ENCODE data around the gene DNASE1L3. TPM values are rescaled to one million over a fixed set of nuclear protein-coding genes. Genes with fewer than 3 reads are reported as not detected.
A peak's percentile ranks its signal among the peaks of the same experiment; 100 is the strongest.
"Not testable (repeated sequence)": the region's sequence is repeated elsewhere in the genome, so short reads cannot be mapped to it uniquely, and the experiment has no call there.

The DNASE1L3 gene
- total and polyA plus RNA-seq, 2 experiments from 2014 or later = 0.39 to 0.94 TPM

DNA sequence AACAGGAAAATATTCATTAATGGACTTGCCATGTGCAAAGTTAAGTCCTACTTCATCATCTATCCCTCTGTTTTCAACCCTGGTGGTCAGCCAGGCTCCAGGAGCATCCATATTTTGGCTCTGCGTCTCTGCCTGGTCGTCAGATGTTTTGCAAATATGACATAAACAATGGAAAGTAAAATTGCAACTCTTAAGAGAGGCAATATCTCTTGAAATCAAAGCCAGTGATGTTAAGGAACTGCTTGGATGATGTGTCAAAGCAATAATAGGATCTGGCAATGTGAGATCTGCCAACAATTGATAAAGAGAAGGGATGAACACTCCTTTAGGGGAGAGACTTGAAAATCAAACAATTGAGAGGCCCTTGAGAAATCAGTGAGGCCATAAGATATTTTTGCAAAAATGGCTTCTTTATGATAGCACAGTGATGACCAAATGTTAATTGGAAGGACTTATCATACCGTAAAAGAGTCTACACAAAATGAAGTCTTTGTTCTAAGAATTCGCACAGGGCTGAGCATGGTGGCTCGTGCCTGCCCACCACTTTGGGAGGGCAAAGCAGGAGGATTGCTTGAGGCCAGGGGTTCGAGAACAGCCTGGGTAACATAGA lies 33.3 kb upstream of the DNASE1L3 start:
- H3K27ac ChIP-seq = no peak overlapping the region
- TF ChIP-seq, protein P1, sequence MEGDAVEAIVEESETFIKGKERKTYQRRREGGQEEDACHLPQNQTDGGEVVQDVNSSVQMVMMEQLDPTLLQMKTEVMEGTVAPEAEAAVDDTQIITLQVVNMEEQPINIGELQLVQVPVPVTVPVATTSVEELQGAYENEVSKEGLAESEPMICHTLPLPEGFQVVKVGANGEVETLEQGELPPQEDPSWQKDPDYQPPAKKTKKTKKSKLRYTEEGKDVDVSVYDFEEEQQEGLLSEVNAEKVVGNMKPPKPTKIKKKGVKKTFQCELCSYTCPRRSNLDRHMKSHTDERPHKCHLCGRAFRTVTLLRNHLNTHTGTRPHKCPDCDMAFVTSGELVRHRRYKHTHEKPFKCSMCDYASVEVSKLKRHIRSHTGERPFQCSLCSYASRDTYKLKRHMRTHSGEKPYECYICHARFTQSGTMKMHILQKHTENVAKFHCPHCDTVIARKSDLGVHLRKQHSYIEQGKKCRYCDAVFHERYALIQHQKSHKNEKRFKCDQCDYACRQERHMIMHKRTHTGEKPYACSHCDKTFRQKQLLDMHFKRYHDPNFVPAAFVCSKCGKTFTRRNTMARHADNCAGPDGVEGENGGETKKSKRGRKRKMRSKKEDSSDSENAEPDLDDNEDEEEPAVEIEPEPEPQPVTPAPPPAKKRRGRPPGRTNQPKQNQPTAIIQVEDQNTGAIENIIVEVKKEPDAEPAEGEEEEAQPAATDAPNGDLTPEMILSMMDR (IDR thresholded peaks at IDR 0.05; ENCODE audit: low read depth, low read length) = no peak
- no peaks in the 10 kb centered on the region for H3K27me3 ChIP-seq
- DNase-seq (ENCODE audit: low read depth in 1 of 2, low spot score in 1 of 2) = no peak
- no peaks in the 10 kb centered on the region for H3K9me3 ChIP-seq (ENCODE audit: low read depth)
- H3K4me1 ChIP-seq (ENCODE audit: low read depth) = peaks cover 37% of the 10 kb centered on the region
- H3K4me3 ChIP-seq = no peak overlapping the region
- no peaks in the 10 kb centered on the region for H3K36me3 ChIP-seq

DNA sequence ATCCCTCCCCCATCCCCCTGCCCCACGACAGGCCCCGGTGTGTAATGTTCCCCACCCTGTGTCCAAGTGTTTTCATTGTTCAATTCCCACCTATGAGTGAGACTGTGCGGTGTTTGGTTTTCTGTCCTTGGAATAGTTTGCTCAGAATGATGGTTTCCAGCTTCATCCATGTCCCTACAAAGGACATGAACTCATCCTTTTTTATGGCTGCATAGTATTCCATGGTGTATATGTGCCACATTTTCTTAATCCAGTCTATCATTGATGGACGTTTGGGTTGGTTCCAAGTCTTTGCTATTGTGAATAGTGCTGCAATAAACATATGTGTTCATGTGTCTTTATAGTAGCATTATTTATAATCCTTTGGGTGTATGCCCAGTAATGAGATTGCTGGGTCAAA lies 32.1 kb upstream of the DNASE1L3 start:
- not testable (repeated sequence) for H3K4me3 ChIP-seq; H3K27me3 ChIP-seq; H3K27ac ChIP-seq; H3K36me3 ChIP-seq; DNase-seq (ENCODE audit: low read depth in 1 of 2, low spot score in 1 of 2); H3K9me3 ChIP-seq (ENCODE audit: low read depth)
- peaks cover 39% of the 10 kb centered on the region for H3K4me1 ChIP-seq (ENCODE audit: low read depth)

DNA sequence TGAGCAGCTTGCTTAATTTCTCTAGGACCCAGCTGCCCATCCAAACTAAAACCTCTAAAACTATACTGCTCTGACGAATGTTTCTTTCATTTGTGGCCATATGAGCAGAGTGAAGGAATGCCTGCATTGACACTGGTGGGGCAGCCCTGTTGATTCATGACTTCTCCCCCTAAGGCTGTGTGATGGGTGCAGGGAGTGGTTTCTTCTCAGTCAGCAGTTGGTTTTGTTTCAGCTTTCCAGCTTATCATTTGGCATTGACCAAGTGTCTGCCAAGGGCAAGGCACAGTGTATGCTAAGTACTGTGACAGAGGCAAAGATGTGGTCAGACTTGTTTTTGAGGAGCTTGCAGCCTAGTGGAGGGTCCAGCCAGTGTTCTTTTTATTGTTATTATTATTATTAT lies 31.6 kb upstream of the DNASE1L3 start:
- Histone ChIP-seq H3K4me3 (no peak overlapping the region), H3K27ac (no peak overlapping the region), H3K4me1 (ENCODE audit: low read depth) (peaks cover 39% of the 10 kb centered on the region), H3K36me3 (no peaks in the 10 kb centered on the region), H3K9me3 (ENCODE audit: low read depth) (no peaks in the 10 kb centered on the region), H3K27me3 (no peaks in the 10 kb centered on the region)
- TF ChIP-seq, protein P1 (IDR thresholded peaks at IDR 0.05; ENCODE audit: low read depth, low read length) = no peak
- DNase-seq (ENCODE audit: low read depth in 1 of 2, low spot score in 1 of 2) = no peak

DNA sequence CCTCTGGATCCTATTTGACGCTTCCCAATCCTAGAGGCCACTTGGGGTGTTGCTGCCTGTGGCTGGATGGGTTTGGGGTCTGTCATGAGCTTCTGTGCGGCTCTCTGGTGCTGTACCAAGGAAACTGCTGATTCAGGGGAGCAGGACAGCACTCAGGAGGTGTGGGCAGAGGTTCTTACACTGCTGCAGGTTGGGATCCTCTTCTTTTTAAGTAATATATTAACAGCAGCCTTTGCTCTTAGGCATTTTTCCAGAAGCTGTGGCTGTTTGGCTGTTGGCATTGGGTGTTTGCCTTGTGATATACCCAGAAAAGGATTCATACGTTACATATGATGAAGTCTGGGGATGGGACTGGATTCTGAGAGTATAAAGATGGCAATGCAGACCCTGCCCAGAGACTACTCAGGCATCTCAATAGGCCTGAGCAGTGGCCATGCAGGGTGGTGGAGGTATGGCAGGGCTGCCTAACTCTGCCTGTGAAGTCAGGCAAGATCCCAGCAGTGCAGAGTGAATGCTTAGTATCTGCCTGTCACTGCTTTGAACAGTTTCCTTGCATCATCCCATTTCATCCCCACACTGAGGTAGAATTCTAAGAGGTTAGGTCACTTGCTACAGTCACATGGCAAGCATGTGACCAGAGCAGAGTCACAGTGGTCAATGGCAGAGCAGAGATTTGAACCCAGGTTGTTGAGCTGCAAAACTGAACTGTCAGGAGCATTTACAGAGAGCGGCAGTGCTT lies 30.7 kb upstream of the DNASE1L3 start:
- TF ChIP-seq, protein P1 (IDR thresholded peaks at IDR 0.05; ENCODE audit: low read depth, low read length) = no peak
- H3K27me3 ChIP-seq = no peaks in the 10 kb centered on the region
- no peaks in the 10 kb centered on the region for H3K9me3 ChIP-seq (ENCODE audit: low read depth)
- no peaks in the 10 kb centered on the region for H3K36me3 ChIP-seq
- H3K4me3 ChIP-seq = no peak overlapping the region
- peaks cover 39% of the 10 kb centered on the region for H3K4me1 ChIP-seq (ENCODE audit: low read depth)
- no peak overlapping the region for H3K27ac ChIP-seq
- no peak for DNase-seq (ENCODE audit: low read depth in 1 of 2, low spot score in 1 of 2)

DNA sequence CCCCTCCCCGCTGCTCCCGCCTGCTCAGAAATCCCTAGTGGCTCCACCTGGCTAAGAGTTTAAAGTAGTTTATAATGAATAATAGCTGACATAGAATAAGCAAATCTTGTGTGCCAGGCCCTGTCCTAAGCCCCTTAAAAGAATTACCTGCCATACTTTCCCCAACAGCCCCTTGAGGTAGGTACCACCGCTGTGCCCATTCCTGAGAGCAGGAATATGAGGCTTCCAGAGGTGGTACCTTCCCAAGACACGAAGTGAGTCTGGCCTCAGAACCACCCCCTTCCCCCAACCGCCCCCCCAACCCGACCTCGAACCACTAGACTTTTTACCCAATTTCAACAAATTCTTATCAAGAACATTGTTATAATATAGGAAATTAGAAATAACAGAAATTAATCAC lies 28.1 kb upstream of the DNASE1L3 start:
- Histone ChIP-seq H3K27me3 (no peaks in the 10 kb centered on the region), H3K4me3 (peak overlapping the region; percentile 74), H3K27ac (no peak overlapping the region), H3K36me3 (no peaks in the 10 kb centered on the region), H3K4me1 (ENCODE audit: low read depth) (peaks cover 41% of the 10 kb centered on the region), H3K9me3 (ENCODE audit: low read depth) (no peaks in the 10 kb centered on the region)
- TF ChIP-seq, protein P1 (IDR thresholded peaks at IDR 0.05; ENCODE audit: low read depth, low read length) = no peak
- DNase-seq (ENCODE audit: low read depth in 1 of 2, low spot score in 1 of 2) = no peak

DNA sequence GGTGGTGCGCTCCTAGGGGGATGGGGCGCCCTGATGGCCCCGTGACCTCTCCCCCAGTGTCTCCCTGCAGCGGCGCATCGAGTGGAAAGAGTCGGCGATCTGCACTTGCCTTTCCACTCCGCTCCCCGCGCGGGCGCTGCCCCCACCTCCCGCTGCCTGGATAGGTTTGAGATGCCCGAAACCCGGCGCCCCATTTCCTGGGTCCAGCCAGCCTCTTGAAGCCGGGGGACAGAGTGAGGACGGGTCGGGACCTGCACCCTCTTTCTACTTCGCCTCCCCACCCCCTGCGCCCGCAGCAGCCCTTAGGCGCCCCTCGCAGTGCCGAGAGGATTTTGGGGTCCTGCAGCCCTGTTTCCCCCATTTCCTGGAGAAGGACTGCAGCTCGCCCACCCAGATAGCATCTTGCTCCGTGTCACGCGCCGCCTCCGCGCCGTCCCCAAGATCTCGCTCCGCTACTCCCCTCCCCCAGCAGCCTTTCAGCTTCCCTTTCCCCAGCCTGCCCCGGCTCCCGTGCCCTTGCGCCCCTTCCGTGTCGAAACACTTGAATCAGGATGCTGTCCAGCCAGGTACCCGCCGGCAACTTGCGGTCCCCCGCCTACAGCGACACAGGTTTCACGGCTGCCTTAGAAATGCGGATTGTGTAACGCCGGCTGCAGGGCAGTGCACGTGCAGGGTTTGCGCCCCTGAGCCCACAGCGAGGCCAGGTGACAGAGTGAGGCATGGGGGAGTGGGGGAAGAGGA lies 27.3 kb upstream of the DNASE1L3 start:
- Histone ChIP-seq H3K4me3 (peak overlapping the region; percentile 74), H3K27me3 (no peaks in the 10 kb centered on the region)
- peak in 1 of 2 donors; percentile 40 for DNase-seq (ENCODE audit: low read depth in 1 of 2, low spot score in 1 of 2)

More for the DNA sequence above, 27.3 kb upstream of the DNASE1L3 start:
- H3K9me3 ChIP-seq (ENCODE audit: low read depth) = no peaks in the 10 kb centered on the region
- TF ChIP-seq, protein P1 (IDR thresholded peaks at IDR 0.05; ENCODE audit: low read depth, low read length) = no peak
- no peak overlapping the region for H3K27ac ChIP-seq
- H3K36me3 ChIP-seq = no peaks in the 10 kb centered on the region
- H3K4me1 ChIP-seq (ENCODE audit: low read depth) = peaks cover 41% of the 10 kb centered on the region
